Measurements from ENCODE around the gene SORCS3.

Gene SORCS3

GRCh38 chr10:105187243-105187642, 546.2 kb downstream of the SORCS3 start:
- no peak overlapping the region for H3K4me2 ChIP-seq (ENCODE audit: low read length)
- H3K36me3 ChIP-seq (ENCODE audit: control insufficient read depth, low read length), result no peaks in the 10 kb centered on the region
- H3K27ac ChIP-seq (ENCODE audit: low read depth, low read length), result no peak overlapping the region
- H3F3A ChIP-seq (ENCODE audit: control insufficient read depth, insufficient read depth), result no peaks in the 10 kb centered on the region
- TF ChIP-seq CTCF (IDR thresholded peaks at IDR 0.05; ENCODE audit: low read depth, low read length, poor library complexity, severe bottlenecking) (no peak), EZH2phosphoT487 (IDR thresholded peaks at IDR 0.05; ENCODE audit: borderline replicate concordance, low read length) (no peak)
- no peaks in the 10 kb centered on the region for H3K9me2 ChIP-seq (replicated peaks; ENCODE audit: control insufficient read depth, low read length)
- H3K79me2 ChIP-seq (ENCODE audit: control insufficient read depth, low read length), result no peaks in the 10 kb centered on the region
- no peak overlapping the region for H3K4me3 ChIP-seq (ENCODE audit: low read length)
- H3K4me1 ChIP-seq (ENCODE audit: control insufficient read depth, low read length), result no peaks in the 10 kb centered on the region
- no peaks in the 10 kb centered on the region for H4K20me1 ChIP-seq (ENCODE audit: control insufficient read depth, insufficient read depth, low read depth, low read length)
- no peaks in the 10 kb centered on the region for H3K27me3 ChIP-seq (ENCODE audit: control insufficient read depth, low read length)
- H3K9me3 ChIP-seq (ENCODE audit: control insufficient read depth, insufficient read depth, low read length), result no peaks in the 10 kb centered on the region

- no peak overlapping the region for H3K4me2 ChIP-seq (ENCODE audit: low read length)
- H4K20me1 ChIP-seq (ENCODE audit: control insufficient read depth, insufficient read depth, low read depth, low read length), result no peaks in the 10 kb centered on the region
- no peaks in the 10 kb centered on the region for H3K36me3 ChIP-seq (ENCODE audit: control insufficient read depth, low read length)
- H3K9me2 ChIP-seq (replicated peaks; ENCODE audit: control insufficient read depth, low read length), result no peaks in the 10 kb centered on the region
- H3K79me2 ChIP-seq (ENCODE audit: control insufficient read depth, low read length), result no peaks in the 10 kb centered on the region
- no peak overlapping the region for H3K4me3 ChIP-seq (ENCODE audit: low read length)
- H3K9me3 ChIP-seq (ENCODE audit: control insufficient read depth, insufficient read depth, low read length), result no peaks in the 10 kb centered on the region
- H3F3A ChIP-seq (ENCODE audit: control insufficient read depth, insufficient read depth), result no peaks in the 10 kb centered on the region
- H3K4me1 ChIP-seq (ENCODE audit: control insufficient read depth, low read length), result no peaks in the 10 kb centered on the region
- no peak overlapping the region for H3K27ac ChIP-seq (ENCODE audit: low read depth, low read length)
- TF ChIP-seq CTCF (IDR thresholded peaks at IDR 0.05; ENCODE audit: low read depth, low read length, poor library complexity, severe bottlenecking), result no peak
- TF ChIP-seq EZH2phosphoT487 (IDR thresholded peaks at IDR 0.05; ENCODE audit: borderline replicate concordance, low read length), result no peak
- no peaks in the 10 kb centered on the region for H3K27me3 ChIP-seq (ENCODE audit: control insufficient read depth, low read length)
Observed at GRCh38 chr10:105188737-105189462, 547.8 kb downstream of the SORCS3 start.

- Histone ChIP-seq H3F3A (ENCODE audit: control insufficient read depth, insufficient read depth) (no peaks in the 10 kb centered on the region), H3K4me3 (ENCODE audit: low read length) (no peak overlapping the region), H3K4me2 (ENCODE audit: low read length) (no peak overlapping the region), H3K9me3 (ENCODE audit: control insufficient read depth, insufficient read depth, low read length) (no peaks in the 10 kb centered on the region), H4K20me1 (ENCODE audit: control insufficient read depth, insufficient read depth, low read depth, low read length) (no peaks in the 10 kb centered on the region), H3K27me3 (ENCODE audit: control insufficient read depth, low read length) (no peaks in the 10 kb centered on the region), H3K9me2 (replicated peaks; ENCODE audit: control insufficient read depth, low read length) (no peaks in the 10 kb centered on the region), H3K4me1 (ENCODE audit: control insufficient read depth, low read length) (no peaks in the 10 kb centered on the region), H3K36me3 (ENCODE audit: control insufficient read depth, low read length) (no peaks in the 10 kb centered on the region), H3K27ac (ENCODE audit: low read depth, low read length) (no peak overlapping the region), H3K79me2 (ENCODE audit: control insufficient read depth, low read length) (no peaks in the 10 kb centered on the region)
- TF ChIP-seq EZH2phosphoT487 (IDR thresholded peaks at IDR 0.05; ENCODE audit: borderline replicate concordance, low read length) (no peak), CTCF (IDR thresholded peaks at IDR 0.05; ENCODE audit: low read depth, low read length, poor library complexity, severe bottlenecking) (no peak)
Observed at GRCh38 chr10:105189463-105189800, 548.3 kb downstream of the SORCS3 start.
